Stomach smooth muscle (tissue), 2 donors: ENCODE measurements around the gene EXOC6.
"Not testable (repeated sequence)": the region's sequence is repeated elsewhere in the genome, so short reads cannot be mapped to it uniquely, and the experiment has no call there.

Source experiments
- H3K27ac ChIP-seq: one replicate; pipeline ENCODE4 v1.7.0; 2013; ENCODE audit warnings: mild to moderate bottlenecking, low read length, inconsistent platforms
- H3K27me3 ChIP-seq, 2 donors: one replicate each; pipeline ENCODE4 v1.7.0; 2013; ENCODE audit warnings: low read length in 2 of 2; ENCODE audit not compliant: insufficient read depth in 2 of 2, control insufficient read depth in 1 of 2
- H3K36me3 ChIP-seq, 2 donors: one replicate each; pipeline ENCODE4 v1.7.0; 2013; ENCODE audit warnings: low read length in 2 of 2; ENCODE audit not compliant: control insufficient read depth in 2 of 2, insufficient read depth in 2 of 2
- H3K4me1 ChIP-seq: one replicate; pipeline ENCODE4 v1.7.0; 2013; ENCODE audit warnings: low read length; ENCODE audit not compliant: control insufficient read depth, insufficient read depth
- H3K4me3 ChIP-seq, 2 donors: one replicate each; pipeline ENCODE4 v1.7.0; 2013; ENCODE audit warnings: low read length in 2 of 2
- H3K9ac ChIP-seq, 2 donors: one replicate each; pipeline ENCODE4 v1.7.0; 2013; ENCODE audit warnings: low read length in 2 of 2, mild to moderate bottlenecking in 1 of 2
- H3K9me3 ChIP-seq, 2 donors: one replicate each; pipeline ENCODE4 v1.7.0; 2013; ENCODE audit warnings: low read length in 2 of 2; ENCODE audit not compliant: control insufficient read depth in 2 of 2
- donor health status: healthy.
- donor health status: Pancreatic carcinoma.

EXOC6 gene

GRCh38 chr10:92946491-92946890, 98.2 kb downstream of the EXOC6 start:
- Histone ChIP-seq H3K27ac (no peak overlapping the region), H3K4me3 (no peak overlapping the region), H3K27me3 (no peaks in the 10 kb centered on the region), H3K9ac (no peak overlapping the region), H3K9me3 (no peaks in the 10 kb centered on the region), H3K4me1 (no peaks in the 10 kb centered on the region), H3K36me3 (peaks cover 2 to 4% of the 10 kb centered on the region in 2 donors)

GRCh38 chr10:92952573-92952972, 104.3 kb downstream of the EXOC6 start:
- not testable (repeated sequence) for H3K27ac ChIP-seq, H3K4me3 ChIP-seq, H3K4me1 ChIP-seq, H3K36me3 ChIP-seq, H3K9me3 ChIP-seq, H3K9ac ChIP-seq, H3K27me3 ChIP-seq

GRCh38 chr10:92957223-92958010, 109.1 kb downstream of the EXOC6 start:
- no peak overlapping the region for H3K4me3 ChIP-seq
- H3K27me3 ChIP-seq = no peaks in the 10 kb centered on the region
- no peaks in the 10 kb centered on the region for H3K9me3 ChIP-seq
- H3K36me3 ChIP-seq = no peaks in the 10 kb centered on the region
- no peaks in the 10 kb centered on the region for H3K4me1 ChIP-seq
- no peak overlapping the region for H3K9ac ChIP-seq
- no peak overlapping the region for H3K27ac ChIP-seq

GRCh38 chr10:92961638-92962037, 113.3 kb downstream of the EXOC6 start:
- no peaks in the 10 kb centered on the region for H3K4me1 ChIP-seq
- H3K36me3 ChIP-seq = no peaks in the 10 kb centered on the region
- H3K27me3 ChIP-seq = no peaks in the 10 kb centered on the region
- no peak overlapping the region for H3K9ac ChIP-seq
- no peak overlapping the region for H3K4me3 ChIP-seq
- H3K27ac ChIP-seq = no peak overlapping the region
- H3K9me3 ChIP-seq = no peaks in the 10 kb centered on the region

GRCh38 chr10:92965314-92965713, 117.0 kb downstream of the EXOC6 start:
- H3K27ac ChIP-seq = no peak overlapping the region
- H3K9me3 ChIP-seq = no peaks in the 10 kb centered on the region
- no peaks in the 10 kb centered on the region for H3K36me3 ChIP-seq
- no peak overlapping the region for H3K9ac ChIP-seq
- no peaks in the 10 kb centered on the region for H3K4me1 ChIP-seq
- H3K27me3 ChIP-seq = no peaks in the 10 kb centered on the region
- H3K4me3 ChIP-seq = no peak overlapping the region

GRCh38 chr10:92967641-92968040, 119.3 kb downstream of the EXOC6 start:
- Histone ChIP-seq H3K4me3 (no peak overlapping the region), H3K9ac (no peak overlapping the region), H3K27me3 (no peaks in the 10 kb centered on the region), H3K4me1 (no peaks in the 10 kb centered on the region), H3K9me3 (no peaks in the 10 kb centered on the region), H3K27ac (no peak overlapping the region), H3K36me3 (peaks cover 0 to 2% of the 10 kb centered on the region in 2 donors)

- no peak overlapping the region for H3K9ac ChIP-seq
- H3K36me3 ChIP-seq = peaks cover 0 to 2% of the 10 kb centered on the region in 2 donors
- H3K9me3 ChIP-seq = no peaks in the 10 kb centered on the region
- H3K4me3 ChIP-seq = no peak overlapping the region
- H3K4me1 ChIP-seq = no peaks in the 10 kb centered on the region
- no peak overlapping the region for H3K27ac ChIP-seq
- no peaks in the 10 kb centered on the region for H3K27me3 ChIP-seq
Observed at GRCh38 chr10:92969151-92969550, 120.8 kb downstream of the EXOC6 start.

- H3K4me3 ChIP-seq = no peak overlapping the region
- no peak overlapping the region for H3K27ac ChIP-seq
- H3K4me1 ChIP-seq = no peaks in the 10 kb centered on the region
- H3K9me3 ChIP-seq = no peaks in the 10 kb centered on the region
- peaks cover 0 to 2% of the 10 kb centered on the region in 2 donors for H3K36me3 ChIP-seq
- H3K27me3 ChIP-seq = no peaks in the 10 kb centered on the region
- no peak overlapping the region for H3K9ac ChIP-seq
Observed at GRCh38 chr10:92970301-92971070, 122.2 kb downstream of the EXOC6 start.

- no peaks in the 10 kb centered on the region for H3K4me1 ChIP-seq
- no peaks in the 10 kb centered on the region for H3K9me3 ChIP-seq
- H3K36me3 ChIP-seq = peaks cover 0 to 2% of the 10 kb centered on the region in 2 donors
- H3K4me3 ChIP-seq = no peak overlapping the region
- H3K27me3 ChIP-seq = no peaks in the 10 kb centered on the region
- no peak overlapping the region for H3K9ac ChIP-seq
- H3K27ac ChIP-seq = no peak overlapping the region
Observed at GRCh38 chr10:92972066-92972870, 123.9 kb downstream of the EXOC6 start.

GRCh38 chr10:92972886-92973285, 124.6 kb downstream of the EXOC6 start:
- Histone ChIP-seq H3K9ac (no peak overlapping the region), H3K36me3 (peaks cover 0 to 2% of the 10 kb centered on the region in 2 donors), H3K27ac (no peak overlapping the region), H3K9me3 (no peaks in the 10 kb centered on the region), H3K4me1 (no peaks in the 10 kb centered on the region), H3K4me3 (no peak overlapping the region), H3K27me3 (no peaks in the 10 kb centered on the region)
